ENCODE data around the gene OR5H2.

OR5H2 gene

GRCh38 chr3:98329392-98330124 is 47.3 kb downstream of the OR5H2 start:
- no peak for DNase-seq (ENCODE audit: low read depth in 1 of 2, low spot score in 1 of 2)

DNA sequence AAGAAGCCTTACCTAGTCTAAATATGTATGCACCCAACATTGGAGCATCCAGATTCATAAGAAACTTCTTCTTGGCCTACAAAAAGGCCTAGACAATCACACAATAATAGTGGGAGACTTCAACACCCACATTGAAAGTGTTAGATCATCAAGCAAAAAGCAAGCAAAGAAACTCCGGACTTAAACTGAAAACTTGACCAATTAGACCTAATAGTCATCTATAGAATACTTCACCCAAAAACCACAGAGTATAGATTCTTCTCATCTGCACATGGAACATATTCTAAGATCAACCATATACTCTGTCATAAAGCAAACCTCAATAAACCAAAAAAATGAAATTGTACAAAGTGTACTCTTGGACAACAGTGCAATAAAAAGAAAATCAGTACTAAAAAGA is 49.0 kb downstream of the OR5H2 start:
- DNase-seq (ENCODE audit: low read depth in 1 of 2, low spot score in 1 of 2) = no peak
